Erythroblast (primary cell): ENCODE measurements around the gene MED16.

Experiments used
- GATA1 ChIP-seq: IDR thresholded peaks from 2 replicates; pipeline ENCODE4 v1.6.1; 2011; ENCODE audit warnings: low read depth, mild to moderate bottlenecking, control low read depth, low read length, moderate library complexity
- POLR2A ChIP-seq: IDR thresholded peaks from 2 replicates; pipeline ENCODE4 v1.6.1; 2011; ENCODE audit warnings: mild to moderate bottlenecking, low read length

- TF ChIP-seq POLR2A (no peak), GATA1 (no peak)
These were observed 18.4 kb upstream of the MED16 start for GRCh38 chr19:911197-912033.
